Astrocyte of the hippocampus (primary cell): Measurements from ENCODE around the gene PCDHA1.
A peak's percentile ranks its signal among the peaks of the same experiment; 100 is the strongest.
"Not testable (repeated sequence)": the region's sequence is repeated elsewhere in the genome, so short reads cannot be mapped to it uniquely, and the experiment has no call there.

Experiments used
- DNase-seq: peaks from one replicate; pipeline ENCODE4 v3.0.0; 2011; ENCODE audit warnings: low read depth, low spot score

The PCDHA1 gene

GRCh38 chr5:140849831-140850634 lies 64.1 kb downstream of the PCDHA1 start:
- not testable (repeated sequence) for DNase-seq

DNA sequence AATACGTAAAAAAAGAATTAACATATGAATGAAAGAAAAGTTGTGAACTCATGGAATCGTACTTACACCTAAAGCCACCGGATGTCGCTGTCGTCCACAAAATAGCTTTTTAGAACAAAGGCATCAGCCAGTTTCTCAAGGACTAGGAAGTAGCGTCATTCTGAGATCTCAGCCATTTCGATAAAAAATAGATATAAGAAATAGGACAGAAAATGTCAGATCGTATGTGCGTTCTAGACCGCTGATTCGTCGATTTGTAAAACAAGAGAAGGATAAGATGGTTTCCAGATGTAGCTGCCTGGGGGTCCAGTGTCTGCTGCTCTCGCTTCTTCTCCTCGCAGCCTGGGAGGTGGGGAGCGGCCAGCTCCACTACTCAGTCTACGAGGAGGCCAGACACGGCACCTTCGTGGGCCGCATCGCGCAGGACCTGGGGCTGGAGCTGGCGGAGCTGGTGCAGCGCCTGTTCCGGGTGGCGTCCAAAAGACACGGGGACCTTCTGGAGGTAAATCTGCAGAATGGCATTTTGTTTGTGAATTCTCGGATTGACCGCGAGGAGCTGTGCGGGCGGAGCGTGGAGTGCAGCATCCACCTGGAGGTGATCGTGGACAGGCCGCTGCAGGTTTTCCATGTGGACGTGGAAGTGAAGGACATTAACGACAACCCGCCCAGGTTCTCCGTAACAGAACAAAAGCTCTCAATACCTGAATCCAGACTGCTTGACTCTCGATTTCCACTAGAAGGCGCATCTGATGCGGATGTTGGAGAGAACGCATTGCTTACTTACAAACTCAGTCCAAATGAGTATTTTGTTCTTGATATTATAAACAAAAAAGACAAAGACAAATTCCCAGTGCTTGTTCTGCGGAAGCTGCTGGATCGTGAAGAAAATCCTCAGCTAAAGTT lies 70.1 kb downstream of the PCDHA1 start, which contains the start of gene PCDHA10:
TSS of gene PCDHA10 (plus strand) at position 126 of the 903 bp plus-strand sequence. CDS start at position 278, 152 bp downstream.
- peak; percentile 15 for DNase-seq

GRCh38 chr5:140857177-140857986 lies 71.4 kb downstream of the PCDHA1 start:
- no peak for DNase-seq

- no peak for DNase-seq
Observed at GRCh38 chr5:140857987-140858240, 72.0 kb downstream of the PCDHA1 start.

- no peak for DNase-seq
Observed at GRCh38 chr5:140862441-140863295, 76.7 kb downstream of the PCDHA1 start.

DNA sequence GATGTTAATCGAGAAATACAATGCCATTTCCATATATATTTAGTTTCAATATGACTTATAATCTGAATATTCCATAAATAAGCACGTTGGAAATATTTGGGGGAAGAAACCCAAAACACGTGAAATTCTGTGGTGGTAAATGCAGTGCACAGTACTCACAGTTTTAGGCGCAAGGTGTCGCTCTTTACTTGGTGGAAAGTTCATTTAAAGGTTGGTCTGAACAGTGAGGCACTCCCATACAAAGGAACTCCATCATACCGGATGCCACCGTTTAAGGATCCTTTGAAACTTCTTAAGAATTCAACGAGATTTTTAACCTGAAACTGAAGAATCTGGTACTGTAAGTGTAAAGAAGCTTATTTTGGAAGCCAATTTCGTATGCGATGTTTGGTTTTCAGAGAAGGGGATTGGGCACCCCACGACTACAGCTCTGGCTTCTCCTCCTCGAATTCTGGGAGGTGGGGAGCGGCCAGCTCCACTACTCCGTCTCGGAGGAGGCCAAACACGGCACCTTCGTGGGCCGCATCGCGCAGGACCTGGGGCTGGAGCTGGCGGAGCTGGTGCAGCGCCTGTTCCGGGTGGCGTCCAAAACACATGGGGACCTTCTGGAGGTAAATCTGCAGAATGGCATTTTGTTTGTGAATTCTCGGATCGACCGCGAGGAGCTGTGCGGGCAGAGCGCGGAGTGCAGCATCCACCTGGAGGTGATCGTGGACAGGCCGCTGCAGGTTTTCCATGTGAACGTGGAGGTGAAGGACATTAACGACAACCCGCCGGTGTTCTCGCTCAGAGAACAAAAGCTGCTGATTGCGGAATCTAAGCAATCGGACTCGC lies 83.0 kb downstream of the PCDHA1 start, which contains the start of gene PCDHA11:
TSS of gene PCDHA11 (plus strand) at position 237 of the 834 bp plus-strand sequence. CDS start at position 384, 147 bp downstream.
- DNase-seq = peak; percentile 10

DNA sequence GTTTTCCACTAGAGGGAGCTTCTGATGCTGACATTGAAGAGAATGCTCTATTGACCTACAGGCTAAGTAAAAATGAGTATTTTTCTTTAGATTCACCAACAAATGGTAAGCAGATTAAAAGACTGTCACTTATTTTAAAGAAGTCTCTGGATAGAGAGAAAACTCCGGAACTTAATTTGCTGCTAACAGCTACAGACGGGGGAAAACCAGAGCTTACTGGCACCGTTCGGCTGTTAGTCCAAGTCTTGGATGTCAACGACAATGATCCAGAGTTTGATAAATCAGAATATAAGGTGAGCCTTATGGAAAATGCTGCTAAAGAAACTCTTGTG lies 83.6 kb downstream of the PCDHA1 start:
- DNase-seq = no peak

GRCh38 chr5:140870221-140871201 lies 84.6 kb downstream of the PCDHA1 start:
- no peak for DNase-seq

- DNase-seq = no peak
Observed at GRCh38 chr5:140875085-140876065, 89.4 kb downstream of the PCDHA1 start, which contains the start of gene PCDHA12. TSS of gene PCDHA12 (plus strand) at chr5:140875308. CDS start at chr5:140875473, 165 bp downstream.

GRCh38 chr5:140876541-140877261 lies 90.8 kb downstream of the PCDHA1 start:
- DNase-seq = not testable (repeated sequence)

GRCh38 chr5:140877262-140877581 lies 91.3 kb downstream of the PCDHA1 start:
- DNase-seq = no peak

GRCh38 chr5:140881889-140882590 lies 96.1 kb downstream of the PCDHA1 start, which contains the start of gene PCDHA13:
TSS of gene PCDHA13 (plus strand) at chr5:140882124. CDS start at chr5:140882269, 145 bp downstream.
- peak; percentile 10 for DNase-seq

- DNase-seq = no peak
Observed at GRCh38 chr5:140882591-140882899, 96.6 kb downstream of the PCDHA1 start.

- no peak for DNase-seq
Observed at GRCh38 chr5:140883373-140883772, 97.4 kb downstream of the PCDHA1 start.

GRCh38 chr5:140883927-140884697 lies 98.2 kb downstream of the PCDHA1 start:
- no peak for DNase-seq

DNA sequence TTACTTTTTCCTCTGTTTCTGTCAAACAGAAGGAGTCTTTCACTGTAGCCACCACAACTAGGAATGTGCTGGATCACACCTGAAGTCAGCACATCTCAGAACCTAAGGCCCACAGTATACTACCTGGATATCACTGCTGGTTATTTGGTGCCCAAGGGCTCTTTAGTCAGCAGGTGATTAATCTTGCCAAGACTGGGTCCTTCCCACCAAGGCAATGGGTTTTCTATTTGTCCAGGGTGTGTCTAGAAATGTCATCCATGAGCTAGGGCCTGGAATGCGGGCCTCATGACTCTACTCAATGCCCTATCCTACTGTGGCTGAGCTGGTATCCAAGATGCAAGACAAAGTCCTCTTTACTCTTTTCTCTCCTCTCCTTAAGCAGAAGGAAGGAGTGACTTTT lies 130.4 kb downstream of the PCDHA1 start:
- DNase-seq = no peak
